SU-DHL-6 (cell line): ENCODE results near the gene EEPD1.

Experiments
- H2AFZ ChIP-seq: fragments of 200-600 bp; sonication (generic); 2 replicates; pipeline ENCODE4 v1.6.1; 2014; ENCODE audit warnings: low read depth, mild to moderate bottlenecking, moderate library complexity, mixed read lengths, antibody characterized with exemption, low read length; ENCODE audit not compliant: severe bottlenecking
- H3F3A ChIP-seq: fragments of 200-600 bp; shearing (Covaris generic); 2 replicates; pipeline ENCODE4 v1.6.0; 2016; ENCODE audit warnings: antibody characterized with exemption, mild to moderate bottlenecking; ENCODE audit not compliant: insufficient read depth
- H3K27ac ChIP-seq: fragments of 200-600 bp; sonication (generic); 2 replicates; pipeline ENCODE4 v1.5.1; 2016; ENCODE audit warnings: low read depth, mild to moderate bottlenecking, low read length, moderate library complexity, mixed read lengths
- H3K27me3 ChIP-seq: fragments of 200-600 bp; sonication (generic), shearing (Covaris generic); 2 replicates; pipeline ENCODE4 v1.6.0; 2014; ENCODE audit warnings: mild to moderate bottlenecking, low read length
- H3K36me3 ChIP-seq: fragments of 200-600 bp; sonication (generic); 2 replicates; pipeline ENCODE4 v1.6.1; 2014; ENCODE audit warnings: mild to moderate bottlenecking, low read length, mixed read lengths
- H3K4me2 ChIP-seq: fragments of 300-600, 200-600 bp; shearing (Covaris generic), sonication (generic); 2 replicates; pipeline ENCODE4 v1.6.0; 2014; ENCODE audit warnings: low read length, low read depth, mild to moderate bottlenecking; ENCODE audit not compliant: poor library complexity, severe bottlenecking
- H3K4me3 ChIP-seq: fragments of 200-600 bp; sonication (generic); 2 replicates; pipeline ENCODE4 v1.5.1; 2014; ENCODE audit warnings: antibody characterized with exemption, low read length, mild to moderate bottlenecking, mixed read lengths; ENCODE audit not compliant: insufficient read depth, poor library complexity, severe bottlenecking
- H3K79me2 ChIP-seq: fragments of 200-600 bp; sonication (generic); 2 replicates; pipeline ENCODE4 v1.6.1; 2014; ENCODE audit warnings: mild to moderate bottlenecking, low read length, moderate library complexity; ENCODE audit not compliant: insufficient read depth
- H3K9ac ChIP-seq: fragments of 200-600 bp; sonication (generic); 2 replicates; pipeline ENCODE4 v1.7.0; 2014; ENCODE audit warnings: mild to moderate bottlenecking, low read length
- H3K9me2 ChIP-seq: fragments of 200-600 bp; sonication (generic); replicated peaks from 2 replicates; pipeline ENCODE4 v1.6.1; 2014; ENCODE audit warnings: low read length; ENCODE audit not compliant: insufficient read depth
- H3K9me3 ChIP-seq: fragments of 200-600 bp; sonication (generic); 2 replicates; pipeline ENCODE4 v1.6.1; 2014; ENCODE audit warnings: low read length, mixed read lengths; ENCODE audit not compliant: insufficient read depth
- H4K20me1 ChIP-seq: fragments of 200-600 bp; sonication (generic); 2 replicates; pipeline ENCODE4 v1.6.1; 2014; ENCODE audit warnings: low read depth, mild to moderate bottlenecking, antibody characterized with exemption, low read length, moderate library complexity, mixed read lengths
- EZH2phosphoT487 ChIP-seq: fragments of 200-600 bp; sonication (generic), shearing (Covaris generic); conservative IDR thresholded peaks from 2 replicates; pipeline ENCODE4 v1.6.1; 2018; ENCODE audit warnings: mild to moderate bottlenecking, antibody characterized with exemption, low read length, moderate library complexity, mixed read lengths
- TF ChIP-seq, protein P1 (sequence below): fragments of 200-600 bp; sonication (generic); IDR thresholded peaks from one replicate; pipeline ENCODE4 v1.5.1; 2017; ENCODE audit warnings: antibody characterized with exemption, mild to moderate bottlenecking, low read length, moderate library complexity; ENCODE audit not compliant: insufficient read depth, poor library complexity, severe bottlenecking

Gene EEPD1

DNA sequence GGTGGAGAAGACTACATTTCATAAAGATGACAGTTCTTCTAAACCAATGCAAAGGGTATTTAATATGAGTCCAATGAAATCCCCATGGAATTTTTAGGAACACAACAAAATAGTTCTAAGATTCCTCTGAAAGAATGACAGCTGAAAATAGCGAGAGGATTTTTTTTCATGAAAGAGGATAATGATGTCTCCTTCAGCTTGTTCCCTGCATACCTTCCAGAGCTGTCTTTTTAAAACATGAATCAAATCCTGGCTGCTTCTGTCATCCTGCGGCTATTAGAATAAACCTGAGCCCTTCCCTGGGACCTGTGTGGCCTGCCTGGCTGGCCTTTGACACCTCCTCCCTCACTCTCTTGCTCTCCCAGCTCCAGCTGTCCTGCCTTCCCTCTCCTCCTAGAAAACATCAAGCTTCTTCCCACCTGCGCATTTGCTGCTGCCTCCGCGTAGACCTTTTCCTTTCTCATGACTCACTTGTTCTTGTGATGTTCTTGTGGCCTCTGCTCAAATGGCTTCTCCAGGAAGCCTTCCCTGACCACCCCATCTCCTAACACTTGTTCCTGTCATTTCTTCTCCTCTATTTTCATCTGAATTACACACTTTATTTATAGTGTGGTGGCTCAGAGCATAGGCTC is 57.4 kb downstream of the EEPD1 start:
- H3K4me2 ChIP-seq: no peak overlapping the region

DNA sequence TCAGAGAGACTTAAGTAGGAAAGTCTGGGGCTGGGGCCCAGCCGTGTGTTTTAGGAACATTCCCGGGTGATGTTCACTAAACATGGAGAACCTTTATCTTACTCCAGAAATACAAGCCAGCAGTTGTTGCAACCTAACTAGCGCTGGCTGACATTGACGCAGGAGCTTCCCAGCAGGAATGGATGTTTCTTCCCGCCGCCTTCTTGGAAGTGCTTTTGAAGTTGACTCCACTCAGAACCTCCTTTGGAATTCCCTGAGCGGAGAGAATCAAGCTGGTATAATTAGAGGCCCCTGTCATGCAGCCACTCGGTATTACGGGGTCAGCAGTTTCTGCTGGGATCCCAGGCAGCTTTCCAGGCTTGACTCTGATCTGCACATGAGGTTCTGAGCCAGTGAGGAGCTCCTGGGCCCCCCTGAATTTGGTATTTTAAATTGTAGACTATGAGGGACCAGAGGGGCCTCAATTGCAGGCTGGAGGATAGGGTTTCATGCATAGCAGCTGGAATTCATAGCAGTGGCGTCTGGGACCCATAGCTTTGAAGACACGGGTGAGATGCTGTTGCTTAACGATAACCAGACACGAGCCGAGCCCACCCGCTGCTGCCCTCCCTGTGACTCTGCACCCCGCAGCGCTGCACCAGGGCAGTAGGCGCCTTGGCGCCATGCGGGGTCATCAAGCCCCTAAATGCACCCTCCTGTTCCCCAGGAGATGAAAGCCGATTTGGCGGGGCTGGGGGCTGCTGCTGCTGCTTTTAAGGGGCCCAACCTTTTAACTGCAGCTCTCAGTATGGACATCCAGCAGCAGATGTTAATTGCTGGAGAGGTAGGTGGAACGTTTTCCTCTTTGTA is 61.8 kb downstream of the EEPD1 start:
- H3K36me3 ChIP-seq: peaks cover 4% of the 10 kb centered on the region; the same call in 1 of the 2 replicates
- peaks cover 9% of the 10 kb centered on the region; the same call in 1 of the 2 replicates for H3F3A ChIP-seq
- H3K27ac ChIP-seq: no peak overlapping the region
- no peaks in the 10 kb centered on the region for H3K9me3 ChIP-seq
- no peaks in the 10 kb centered on the region for H3K9me2 ChIP-seq
- H3K79me2 ChIP-seq: peaks cover 99% of the 10 kb centered on the region
- no peak overlapping the region for H3K9ac ChIP-seq
- H4K20me1 ChIP-seq: no peaks in the 10 kb centered on the region; the same call in 1 of the 2 replicates
- TF ChIP-seq EZH2phosphoT487: no peak
- TF ChIP-seq, protein P1, sequence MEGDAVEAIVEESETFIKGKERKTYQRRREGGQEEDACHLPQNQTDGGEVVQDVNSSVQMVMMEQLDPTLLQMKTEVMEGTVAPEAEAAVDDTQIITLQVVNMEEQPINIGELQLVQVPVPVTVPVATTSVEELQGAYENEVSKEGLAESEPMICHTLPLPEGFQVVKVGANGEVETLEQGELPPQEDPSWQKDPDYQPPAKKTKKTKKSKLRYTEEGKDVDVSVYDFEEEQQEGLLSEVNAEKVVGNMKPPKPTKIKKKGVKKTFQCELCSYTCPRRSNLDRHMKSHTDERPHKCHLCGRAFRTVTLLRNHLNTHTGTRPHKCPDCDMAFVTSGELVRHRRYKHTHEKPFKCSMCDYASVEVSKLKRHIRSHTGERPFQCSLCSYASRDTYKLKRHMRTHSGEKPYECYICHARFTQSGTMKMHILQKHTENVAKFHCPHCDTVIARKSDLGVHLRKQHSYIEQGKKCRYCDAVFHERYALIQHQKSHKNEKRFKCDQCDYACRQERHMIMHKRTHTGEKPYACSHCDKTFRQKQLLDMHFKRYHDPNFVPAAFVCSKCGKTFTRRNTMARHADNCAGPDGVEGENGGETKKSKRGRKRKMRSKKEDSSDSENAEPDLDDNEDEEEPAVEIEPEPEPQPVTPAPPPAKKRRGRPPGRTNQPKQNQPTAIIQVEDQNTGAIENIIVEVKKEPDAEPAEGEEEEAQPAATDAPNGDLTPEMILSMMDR: no peak
- H3K27me3 ChIP-seq: no peaks in the 10 kb centered on the region
- no peak overlapping the region for H3K4me3 ChIP-seq
- H2AFZ ChIP-seq: no peak overlapping the region
- no peak overlapping the region for H3K4me2 ChIP-seq

More for the DNA sequence above, 57.4 kb downstream of the EEPD1 start:
- H3K4me3 ChIP-seq: no peak overlapping the region
- no peaks in the 10 kb centered on the region; the same call in 1 of the 2 replicates for H4K20me1 ChIP-seq
- H2AFZ ChIP-seq: no peak overlapping the region
- 0 out of 2 replicates have a peak overlapping the region, but pooled peaks have one; percentile 24 for H3K27ac ChIP-seq
- H3K79me2 ChIP-seq: peaks cover 100% of the 10 kb centered on the region
- H3F3A ChIP-seq: peaks cover 3% of the 10 kb centered on the region; the same call in 1 of the 2 replicates
- no peaks in the 10 kb centered on the region for H3K9me2 ChIP-seq
- TF ChIP-seq, protein P1: no peak
- TF ChIP-seq EZH2phosphoT487: no peak
- no peaks in the 10 kb centered on the region for H3K27me3 ChIP-seq
- no peaks in the 10 kb centered on the region for H3K9me3 ChIP-seq
- H3K36me3 ChIP-seq: no peaks in the 10 kb centered on the region; the same call in 1 of the 2 replicates
- H3K9ac ChIP-seq: no peak overlapping the region

DNA sequence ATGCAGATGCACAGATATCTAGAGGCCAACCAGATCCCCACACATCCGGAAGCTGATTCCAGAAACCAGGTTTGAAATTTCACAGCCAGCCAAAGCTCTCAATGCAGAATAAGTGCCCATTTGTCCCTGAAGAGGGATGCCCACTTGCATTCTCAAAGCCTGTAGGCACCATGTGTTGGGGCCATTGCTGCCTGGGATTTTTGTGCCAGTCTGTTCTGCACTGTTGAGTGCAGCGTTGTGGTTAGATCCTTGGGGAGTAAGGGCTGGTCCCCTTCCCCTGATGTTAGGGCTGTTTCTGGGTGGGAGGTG is 62.4 kb downstream of the EEPD1 start:
- Histone ChIP-seq H4K20me1 (no peaks in the 10 kb centered on the region; the same call in 1 of the 2 replicates), H3K4me2 (no peak overlapping the region), H3K27ac (no peak overlapping the region), H3K36me3 (peaks cover 4% of the 10 kb centered on the region; the same call in 1 of the 2 replicates), H3K9ac (no peak overlapping the region), H3F3A (peaks cover 9% of the 10 kb centered on the region; the same call in 1 of the 2 replicates), H3K9me3 (no peaks in the 10 kb centered on the region), H3K79me2 (peaks cover 99% of the 10 kb centered on the region), H2AFZ (no peak overlapping the region), H3K27me3 (no peaks in the 10 kb centered on the region), H3K4me3 (no peak overlapping the region), H3K9me2 (no peaks in the 10 kb centered on the region)
- TF ChIP-seq EZH2phosphoT487: no peak
